ENCODE measurements around the gene HNRNPUL2. TPM values are rescaled to one million over a fixed set of nuclear protein-coding genes. Genes with fewer than 3 reads are reported as not detected.
"Not testable (repeated sequence)": the region's sequence is repeated elsewhere in the genome, so short reads cannot be mapped to it uniquely, and the experiment has no call there.

HNRNPUL2 gene
- total and polyA plus RNA-seq, 2 donors (not counting 1 experiment from before 2014, with no cell fraction given), result 14.5 to 18.8 TPM

GRCh38 chr11:62705413-62705812 lies 21.8 kb downstream of the HNRNPUL2 start:
- H3K27me3 ChIP-seq (ENCODE audit: control insufficient read depth, insufficient read depth, low read length), result no peaks in the 10 kb centered on the region
- H3K9me3 ChIP-seq (ENCODE audit: control insufficient read depth, insufficient read depth, low read depth, low read length), result no peaks in the 10 kb centered on the region
- H3K4me3 ChIP-seq (replicated peaks in 1 of 4; ENCODE audit: control extremely low read depth in 1 of 4, insufficient read depth in 1 of 4, low read depth in 3 of 4, low read length in 4 of 4), result peak overlapping the region; percentile 72 to 82 (median 80)
- TF ChIP-seq, protein P1, sequence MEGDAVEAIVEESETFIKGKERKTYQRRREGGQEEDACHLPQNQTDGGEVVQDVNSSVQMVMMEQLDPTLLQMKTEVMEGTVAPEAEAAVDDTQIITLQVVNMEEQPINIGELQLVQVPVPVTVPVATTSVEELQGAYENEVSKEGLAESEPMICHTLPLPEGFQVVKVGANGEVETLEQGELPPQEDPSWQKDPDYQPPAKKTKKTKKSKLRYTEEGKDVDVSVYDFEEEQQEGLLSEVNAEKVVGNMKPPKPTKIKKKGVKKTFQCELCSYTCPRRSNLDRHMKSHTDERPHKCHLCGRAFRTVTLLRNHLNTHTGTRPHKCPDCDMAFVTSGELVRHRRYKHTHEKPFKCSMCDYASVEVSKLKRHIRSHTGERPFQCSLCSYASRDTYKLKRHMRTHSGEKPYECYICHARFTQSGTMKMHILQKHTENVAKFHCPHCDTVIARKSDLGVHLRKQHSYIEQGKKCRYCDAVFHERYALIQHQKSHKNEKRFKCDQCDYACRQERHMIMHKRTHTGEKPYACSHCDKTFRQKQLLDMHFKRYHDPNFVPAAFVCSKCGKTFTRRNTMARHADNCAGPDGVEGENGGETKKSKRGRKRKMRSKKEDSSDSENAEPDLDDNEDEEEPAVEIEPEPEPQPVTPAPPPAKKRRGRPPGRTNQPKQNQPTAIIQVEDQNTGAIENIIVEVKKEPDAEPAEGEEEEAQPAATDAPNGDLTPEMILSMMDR (conservative IDR thresholded peaks at IDR 0.05 in 1 of 2, IDR thresholded peaks at IDR 0.05 in 1 of 2; ENCODE audit: low read depth in 1 of 2, low read length in 2 of 2), result no peak
- no peak for TF ChIP-seq EZH2 (IDR thresholded peaks at IDR 0.05; ENCODE audit: low read length, missing control alignments)
- DNase-seq (ENCODE audit: low read depth in 2 of 2), result peak in 1 of 2 donors; percentile 20
- peak overlapping the region; percentile 79 for H3K9ac ChIP-seq (ENCODE audit: insufficient read depth, low read length)
- H3K79me2 ChIP-seq (ENCODE audit: control insufficient read depth, insufficient read depth, low read length), result no peaks in the 10 kb centered on the region
- H3K4me1 ChIP-seq (ENCODE audit: control insufficient read depth, extremely low read depth, insufficient read depth, low read length), result peaks cover 23% of the 10 kb centered on the region
- H3K4me2 ChIP-seq (ENCODE audit: extremely low read depth, insufficient read depth, low read length), result peak overlapping the region; percentile 98
- H4K20me1 ChIP-seq (ENCODE audit: control insufficient read depth, extremely low read depth, insufficient read depth, low read length), result no peaks in the 10 kb centered on the region
- peak overlapping the region; percentile 96 for H3K27ac ChIP-seq (ENCODE audit: insufficient read depth, low read length)
- H2AFZ ChIP-seq (ENCODE audit: low read length), result peak overlapping the region; percentile 82
- H3K36me3 ChIP-seq (ENCODE audit: control insufficient read depth, insufficient read depth, low read length), result peaks cover 7% of the 10 kb centered on the region

- H3K27ac ChIP-seq (ENCODE audit: insufficient read depth, low read length); H3K36me3 ChIP-seq (ENCODE audit: control insufficient read depth, insufficient read depth, low read length); H3K79me2 ChIP-seq (ENCODE audit: control insufficient read depth, insufficient read depth, low read length); H3K4me2 ChIP-seq (ENCODE audit: extremely low read depth, insufficient read depth, low read length); H3K9ac ChIP-seq (ENCODE audit: insufficient read depth, low read length); H3K4me3 ChIP-seq (replicated peaks in 1 of 4; ENCODE audit: control extremely low read depth in 1 of 4, insufficient read depth in 1 of 4, low read depth in 3 of 4, low read length in 4 of 4); H2AFZ ChIP-seq (ENCODE audit: low read length); H4K20me1 ChIP-seq (ENCODE audit: control insufficient read depth, extremely low read depth, insufficient read depth, low read length); H3K27me3 ChIP-seq (ENCODE audit: control insufficient read depth, insufficient read depth, low read length); DNase-seq (ENCODE audit: low read depth in 2 of 2); H3K9me3 ChIP-seq (ENCODE audit: control insufficient read depth, insufficient read depth, low read depth, low read length): not testable (repeated sequence)
- H3K4me1 ChIP-seq (ENCODE audit: control insufficient read depth, extremely low read depth, insufficient read depth, low read length), result peaks cover 19% of the 10 kb centered on the region
Measured at GRCh38 chr11:62703921-62704320, 23.3 kb downstream of the HNRNPUL2 start.

DNA sequence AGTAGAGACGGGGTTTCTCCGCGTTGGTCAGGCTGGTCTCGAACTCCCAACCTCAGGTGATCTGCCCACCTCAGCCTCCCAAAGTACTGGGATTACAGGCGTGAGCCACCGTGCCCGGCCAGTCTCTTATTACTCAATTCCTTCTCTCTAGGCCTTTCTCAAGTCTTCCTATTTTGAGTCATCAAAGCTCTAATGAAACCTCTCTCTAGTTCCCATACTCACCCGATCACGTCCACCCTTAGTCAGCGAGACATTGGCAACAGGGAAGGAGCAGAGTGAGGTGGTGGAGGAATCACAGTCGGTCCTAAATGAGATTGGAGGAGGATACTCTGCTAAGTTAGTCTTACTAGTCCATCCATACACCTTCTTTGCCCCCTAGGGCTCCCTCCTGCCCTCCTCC lies 25.0 kb downstream of the HNRNPUL2 start:
- Histone ChIP-seq H3K36me3 (ENCODE audit: control insufficient read depth, insufficient read depth, low read length) (peaks cover 4% of the 10 kb centered on the region), H3K4me1 (ENCODE audit: control insufficient read depth, extremely low read depth, insufficient read depth, low read length) (peaks cover 14% of the 10 kb centered on the region), H3K9ac (ENCODE audit: insufficient read depth, low read length) (no peak overlapping the region), H4K20me1 (ENCODE audit: control insufficient read depth, extremely low read depth, insufficient read depth, low read length) (no peaks in the 10 kb centered on the region), H3K9me3 (ENCODE audit: control insufficient read depth, insufficient read depth, low read depth, low read length) (no peaks in the 10 kb centered on the region), H3K4me2 (ENCODE audit: extremely low read depth, insufficient read depth, low read length) (no peak overlapping the region), H3K79me2 (ENCODE audit: control insufficient read depth, insufficient read depth, low read length) (no peaks in the 10 kb centered on the region), H2AFZ (ENCODE audit: low read length) (no peak overlapping the region), H3K27ac (ENCODE audit: insufficient read depth, low read length) (no peak overlapping the region), H3K27me3 (ENCODE audit: control insufficient read depth, insufficient read depth, low read length) (no peaks in the 10 kb centered on the region), H3K4me3 (replicated peaks in 1 of 4; ENCODE audit: control extremely low read depth in 1 of 4, insufficient read depth in 1 of 4, low read depth in 3 of 4, low read length in 4 of 4) (no peak overlapping the region)
- TF ChIP-seq, protein P1 (conservative IDR thresholded peaks at IDR 0.05 in 1 of 2, IDR thresholded peaks at IDR 0.05 in 1 of 2; ENCODE audit: low read depth in 1 of 2, low read length in 2 of 2), result no peak
- TF ChIP-seq EZH2 (IDR thresholded peaks at IDR 0.05; ENCODE audit: low read length, missing control alignments), result no peak
- DNase-seq (ENCODE audit: low read depth in 2 of 2), result no peak
